K562 (cell line): ENCODE results near the gene UQCRFS1. TPM values are rescaled to one million over a fixed set of nuclear protein-coding genes. Genes with fewer than 3 reads are reported as not detected.

ENCODE experiments used
- ATAC-seq: fragments of 200-7000 bp; cut with Tn5 transposase; 3 replicates; pipeline ENCODE4 v1.9.1; 2020; ENCODE audit warnings: moderate library complexity
- BruUV-seq: library from RNA; stranded (reverse); fragments of 400-500 nt; replicated peaks from 2 replicates; lab custom pipeline; 2021; lab: Mats Ljungman, UMichigan
- CTCF ChIA-PET: fragments of 300-600 bp; formaldehyde crosslinking; extraction: SDS; loops from one replicate; lab custom pipeline; 2021; ENCODE audit warnings: low intra/inter-chr PET ratio; lab: Yijun Ruan, JAX
- POLR2A ChIA-PET: fragments of 300-600, 350-650 bp; sonication (Branson Sonifier 250); formaldehyde crosslinking; extraction: SDS; loops from one replicate; lab custom pipeline; 2021; ENCODE audit warnings: antibody characterized with exemption, inconsistent platforms; lab: Yijun Ruan, JAX
- DNase-seq, 4 experiments: peaks; one replicate each; pipeline versions ENCODE4 v3.0.0 to v3.0.0-alpha.2; 2011 to 2018; ENCODE audit warnings: low spot score in 3 of 4, mixed read lengths in 3 of 4; ENCODE audit errors: extremely low read depth in 1 of 4
- FAIRE-seq: peaks from 2 replicates; lab custom pipeline; 2011; peaks lifted over from hg19 to GRCh38; lab: Jason Lieb, UNC
- H2AFZ ChIP-seq: 2 replicates; pipeline ENCODE4 v1.6.0; 2011; ENCODE audit warnings: low read depth, low read length, control low read depth, inconsistent platforms
- H3K27ac ChIP-seq: fragments of 200-600 bp; 3 replicates; pipeline ENCODE4 v1.8.0; 2011; ENCODE audit warnings: low read depth, mild to moderate bottlenecking, control low read depth, inconsistent platforms, low read length, moderate library complexity, mixed read lengths; ENCODE audit errors: extremely low read depth
- H3K27me3 ChIP-seq, 2 experiments: fragments of 300-600 bp in 1 of 2; 2 replicates in 1 of 2; 3 replicates in 1 of 2; pipeline versions ENCODE4 v1.6.0 to v1.8.0; 2011; ENCODE audit warnings: inconsistent platforms in 2 of 2, low read length in 2 of 2, mild to moderate bottlenecking in 1 of 2, mixed read lengths in 1 of 2, moderate library complexity in 1 of 2; ENCODE audit not compliant: control insufficient read depth in 2 of 2, insufficient read depth in 2 of 2
- H3K36me3 ChIP-seq: fragments of 300-600 bp; 3 replicates; pipeline ENCODE4 v1.8.0; 2011; ENCODE audit warnings: mild to moderate bottlenecking, low read length, inconsistent platforms; ENCODE audit not compliant: control insufficient read depth, insufficient read depth
- H3K4me1 ChIP-seq, 2 experiments: fragments of 200-600 bp in 1 of 2; replicated peaks in 1 of 2; 2 replicates in 1 of 2; 3 replicates in 1 of 2; pipeline versions ENCODE4 v1.5.1 to v1.8.0; 2011; ENCODE audit warnings: inconsistent platforms in 2 of 2, low read length in 2 of 2, mild to moderate bottlenecking in 1 of 2, mixed read lengths in 1 of 2, moderate library complexity in 1 of 2; ENCODE audit not compliant: control insufficient read depth in 2 of 2, insufficient read depth in 2 of 2
- H3K4me2 ChIP-seq: 2 replicates; pipeline ENCODE4 v1.6.1; 2011; ENCODE audit warnings: low read length, control low read depth, inconsistent platforms, mixed read lengths; ENCODE audit not compliant: insufficient read depth
- H3K4me3 ChIP-seq: fragments of 200-600 bp; sonication (generic), shearing (Covaris generic); 2 replicates; pipeline ENCODE4 v1.5.1; 2016; ENCODE audit warnings: control low read depth, inconsistent platforms
- H3K79me2 ChIP-seq: fragments of 200-600 bp; 3 replicates; pipeline ENCODE4 v1.8.0; 2011; ENCODE audit warnings: low read length, inconsistent platforms; ENCODE audit not compliant: control insufficient read depth, insufficient read depth
- H3K9ac ChIP-seq, 2 experiments: 2 replicates each; pipeline versions ENCODE4 v1.6.0 to v1.6.1; 2011; ENCODE audit warnings: low read depth in 2 of 2, low read length in 2 of 2, control low read depth in 1 of 2, inconsistent platforms in 1 of 2, mild to moderate bottlenecking in 1 of 2, mixed read lengths in 1 of 2; ENCODE audit not compliant: insufficient read depth in 1 of 2
- H3K9me1 ChIP-seq: one replicate; pipeline ENCODE4 v1.6.0; 2011; ENCODE audit warnings: inconsistent platforms, mild to moderate bottlenecking, low read length, moderate library complexity; ENCODE audit not compliant: control insufficient read depth, insufficient read depth
- H3K9me3 ChIP-seq: replicated peaks from 2 replicates; pipeline ENCODE4 v1.5.1; 2011; ENCODE audit warnings: low read depth, low read length, inconsistent platforms; ENCODE audit not compliant: control insufficient read depth, insufficient read depth
- H4K20me1 ChIP-seq: replicated peaks from 2 replicates; pipeline ENCODE4 v1.6.1; 2011; ENCODE audit warnings: low read length, inconsistent platforms, mixed read lengths; ENCODE audit not compliant: control insufficient read depth, insufficient read depth
- E2F8 ChIP-seq: fragments of 450-650 bp; IDR thresholded peaks from 2 replicates; pipeline ENCODE4 v1.7.1; 2018; ENCODE audit warnings: mild to moderate bottlenecking, low read depth; ENCODE audit not compliant: partially characterized antibody
- GMEB1 ChIP-seq: fragments of 250-450 bp; sonication (Bioruptor Pico); IDR thresholded peaks from 2 replicates; pipeline ENCODE4 v1.4.0; 2020; ENCODE audit warnings: mild to moderate bottlenecking
- IFI16 ChIP-seq: fragments of 250-450 bp; sonication (Bioruptor Pico); IDR thresholded peaks from 2 replicates; pipeline ENCODE4 v2.1.2; 2022; ENCODE audit warnings: mild to moderate bottlenecking, inconsistent platforms
- ILK ChIP-seq: fragments of 450-650 bp; IDR thresholded peaks from 2 replicates; pipeline ENCODE4 v1.6.1; 2016; ENCODE audit warnings: missing genetic modification characterization, low read depth, mild to moderate bottlenecking, missing compliant biosample characterization, moderate library complexity, borderline replicate concordance
- PCBP2 ChIP-seq: fragments of 200-400 bp; formaldehyde crosslinking; IDR thresholded peaks from 2 replicates; pipeline ENCODE4 v1.6.1; 2018; ENCODE audit warnings: low read length, low read depth, mild to moderate bottlenecking, moderate library complexity; ENCODE audit not compliant: poor library complexity, severe bottlenecking
- SIRT6 ChIP-seq: IDR thresholded peaks from one replicate; pipeline ENCODE4 v1.6.1; 2012; ENCODE audit warnings: low read depth, mild to moderate bottlenecking, control low read depth, inconsistent platforms, low read length, moderate library complexity
- SMAD4 ChIP-seq: fragments of 250-450 bp; sonication (Bioruptor Pico); conservative IDR thresholded peaks from 2 replicates; pipeline ENCODE4 v1.8.0; 2021; ENCODE audit warnings: inconsistent platforms, mild to moderate bottlenecking, moderate library complexity
- TAF1 ChIP-seq: IDR thresholded peaks from 2 replicates; pipeline ENCODE4 v1.6.1; 2011; ENCODE audit warnings: mild to moderate bottlenecking, low read length, moderate library complexity; ENCODE audit not compliant: insufficient read depth, control insufficient read depth, severe bottlenecking; ENCODE audit errors: extremely low read depth
- TCFL5 ChIP-seq: fragments of 250-450 bp; sonication (Bioruptor Pico); conservative IDR thresholded peaks from 2 replicates; pipeline ENCODE4 v1.6.1; 2021; ENCODE audit warnings: mild to moderate bottlenecking, moderate library complexity, matching md5 sums
- ZNF124 ChIP-seq: sonication (generic); formaldehyde crosslinking; IDR thresholded peaks from 2 replicates; pipeline ENCODE4 v1.8.1; 2022; ENCODE audit warnings: missing genetic modification reagents
- ZNF384 ChIP-seq: IDR thresholded peaks from 2 replicates; pipeline ENCODE4 v1.6.1; 2012; ENCODE audit warnings: low read depth, low read length, improper control_type of control experiment
- WGBS: fragments of 100-300 bp; shearing (Covaris generic); methylation state at CpG from one replicate; pipeline ENCODE4 v1.1.6; 2016; ENCODE audit warnings: low coverage, mixed read lengths; ENCODE audit not compliant: insufficient coverage; ENCODE audit errors: missing lambda C conversion rate; 5-methylcytosine and 5-hydroxymethylcytosine counted together
- in situ Hi-C: fragments of 300-500 bp; cut with MboI; formaldehyde crosslinking; loops from 4 replicates; pipeline ENCODE4 v1.15.0; 2018; ENCODE audit warnings: inconsistent platforms, mixed read lengths
- intact Hi-C: fragments of 100-400 bp; cut with micrococcal nuclease; formaldehyde crosslinking; loops from 2 replicates; pipeline ENCODE4 v1.14.2; 2022
- polyA plus RNA-seq, 8 experiments: library from polyadenylated mRNA; depleted of rRNA in 4 of 8; stranded (reverse) in 5 of 8; unstranded in 3 of 8; fragments of >200 nt; fragmentation: Nextera tagmentation in 2 of 8; fragmentation: Illumina TruSeq in 1 of 8; extraction: Ambion mirVana in 2 of 8; extraction: Trizol in 1 of 8; gene quantifications; 2 replicates each; pipeline versions ENCODE4 v1.2.1 to v1.2.3, GENCODE V29; 2011 to 2014; ENCODE audit warnings: inconsistent platforms in 1 of 8, missing spikeins in 1 of 8
- total RNA-seq, 7 experiments: library from RNA; depleted of rRNA in 6 of 7; stranded (reverse); fragments of >200 nt in 6 of 7; fragmentation: Illumina TruSeq in 2 of 7; extraction: Trizol in 2 of 7; gene quantifications; 2 replicates each; pipeline versions ENCODE4 v1.2.1 to v1.2.3, GENCODE V29; 2011 to 2021; ENCODE audit warnings: low replicate concordance in 1 of 7

Gene UQCRFS1
- total and polyA plus RNA-seq, 9 of the 15 experiments (the other 6 are each of a cell fraction or from before 2014, with no cell fraction given) = 10.8 to 110 (median 64.7) TPM

- TF ChIP-seq ZNF124 (CRISPR knock-in tag) (no peak), IFI16 (CRISPR knock-in tag) (no peak), TCFL5 (CRISPR knock-in tag) (no peak), TAF1 (no peak), E2F8 (no peak)
Measured at GRCh38 chr19:29189033-29189360, 24.0 kb downstream of the UQCRFS1 start (continued).

- ATAC-seq = no peak
- no peaks in the 10 kb centered on the region for H3K36me3 ChIP-seq
- no peak overlapping the region for H3K4me2 ChIP-seq
- DNase-seq = no peak
- WGBS = 1% methylated on average over 10 of the region's 10 CpGs
- H3K27ac ChIP-seq = no peak overlapping the region
- TF ChIP-seq GMEB1 (CRISPR knock-in tag) (no peak), ILK (tag) (no peak), SIRT6 (no peak), SMAD4 (CRISPR knock-in tag) (no peak), PCBP2 (no peak), ZNF384 (no peak)
- H3K79me2 ChIP-seq = no peaks in the 10 kb centered on the region
- FAIRE-seq = no peak
- no peak overlapping the region for H3K4me3 ChIP-seq
- 0 out of 2 replicates have a peak, but pooled peaks cover 3% of the 10 kb centered on the region for H4K20me1 ChIP-seq
- in situ Hi-C loops = no loop called here
- ChIA-PET CTCF (no interaction called here), POLR2A (interaction anchor here (0.6 to 1.3 kb wide), 2 partner anchors 8 to 16 kb away, joined by 3 to 4 read pairs; no protein-coding TSS in a partner anchor)
- intact Hi-C loops = no loop called here
- H3K27me3 ChIP-seq = peaks cover 20 to 56% of the 10 kb centered on the region in 2 experiments; a peak in 4 of 5 replicates
- no peaks in the 10 kb centered on the region for H3K9me3 ChIP-seq
- H2AFZ ChIP-seq = no peak overlapping the region
- no TSS peak for BruUV-seq
- H3K9me1 ChIP-seq = no peaks in the 10 kb centered on the region
- H3K4me1 ChIP-seq = no peaks in the 10 kb centered on the region
- no peak overlapping the region for H3K9ac ChIP-seq
Measured at GRCh38 chr19:29188289-29189032, 24.5 kb downstream of the UQCRFS1 start.
